ENCODE data around the gene MRPS15.

MRPS15 gene

GRCh38 chr1:36464605-36465393 is 615 bp upstream of the MRPS15 start:
- Histone ChIP-seq H3K4me3 (replicated peaks; ENCODE audit: insufficient read depth, low read length) (peak overlapping the region; percentile 74), H3K27me3 (ENCODE audit: insufficient read depth, poor library complexity, severe bottlenecking) (no peaks in the 10 kb centered on the region), H3K27ac (replicated peaks) (peak overlapping the region; percentile 93)
- TF ChIP-seq CTCF (IDR thresholded peaks at IDR 0.05; ENCODE audit: insufficient read depth, low read length), result no peak
- TF ChIP-seq SPI1 (IDR thresholded peaks at IDR 0.05; ENCODE audit: borderline replicate concordance, low read depth), result no peak
- TF ChIP-seq GABPA (IDR thresholded peaks at IDR 0.05; ENCODE audit: low read depth), result no peak
- TF ChIP-seq REST (IDR thresholded peaks at IDR 0.05; ENCODE audit: insufficient replicate concordance, low read depth), result no peak
- TF ChIP-seq POLR2AphosphoS5 (IDR thresholded peaks at IDR 0.05; ENCODE audit: low read depth), result no peak
- no peak for DNase-seq (ENCODE audit: low read depth in 1 of 2, low spot score in 1 of 2)

- DNase-seq (ENCODE audit: low read depth in 1 of 2, low spot score in 1 of 2), result no peak
- TF ChIP-seq POLR2AphosphoS5 (IDR thresholded peaks at IDR 0.05; ENCODE audit: low read depth) (no peak), GABPA (IDR thresholded peaks at IDR 0.05; ENCODE audit: low read depth) (no peak), REST (IDR thresholded peaks at IDR 0.05; ENCODE audit: insufficient replicate concordance, low read depth) (no peak), SPI1 (IDR thresholded peaks at IDR 0.05; ENCODE audit: borderline replicate concordance, low read depth) (no peak), CTCF (IDR thresholded peaks at IDR 0.05; ENCODE audit: insufficient read depth, low read length) (no peak)
- H3K27ac ChIP-seq (replicated peaks), result peak overlapping the region; percentile 93
- peak overlapping the region; percentile 74 for H3K4me3 ChIP-seq (replicated peaks; ENCODE audit: insufficient read depth, low read length)
- no peaks in the 10 kb centered on the region for H3K27me3 ChIP-seq (ENCODE audit: insufficient read depth, poor library complexity, severe bottlenecking)
Observed at GRCh38 chr1:36463463-36463802, 751 bp downstream of the MRPS15 start.

- Histone ChIP-seq H3K27me3 (ENCODE audit: insufficient read depth, poor library complexity, severe bottlenecking) (no peaks in the 10 kb centered on the region), H3K27ac (replicated peaks) (peak overlapping the region; percentile 34), H3K4me3 (replicated peaks; ENCODE audit: insufficient read depth, low read length) (no peak overlapping the region)
- peak in 1 of 2 experiments; percentile 61 for DNase-seq (ENCODE audit: low read depth in 1 of 2, low spot score in 1 of 2)
- TF ChIP-seq GABPA (IDR thresholded peaks at IDR 0.05; ENCODE audit: low read depth) (no peak), POLR2AphosphoS5 (IDR thresholded peaks at IDR 0.05; ENCODE audit: low read depth) (no peak), CTCF (IDR thresholded peaks at IDR 0.05; ENCODE audit: insufficient read depth, low read length) (no peak), REST (IDR thresholded peaks at IDR 0.05; ENCODE audit: insufficient replicate concordance, low read depth) (no peak), SPI1 (IDR thresholded peaks at IDR 0.05; ENCODE audit: borderline replicate concordance, low read depth) (no peak)
Observed at GRCh38 chr1:36458910-36459309, 5.3 kb downstream of the MRPS15 start.

Measured in HL-60 (cell line).